Neuronal stem cell (in vitro differentiated cells): ENCODE data around the gene YPEL1.

Experiments used
- DNase-seq: peaks from one replicate; pipeline ENCODE4 v3.0.0-alpha.2; 2013; ENCODE audit warnings: low spot score
- H2AFZ ChIP-seq: one replicate; pipeline ENCODE4 v1.6.1; 2013; ENCODE audit warnings: mild to moderate bottlenecking, low read length, inconsistent platforms
- H2AK5ac ChIP-seq: 2 replicates; pipeline ENCODE4 v1.6.1; 2013; ENCODE audit warnings: low read depth, mild to moderate bottlenecking, inconsistent platforms, low read length, moderate library complexity, mixed read lengths
- H2BK120ac ChIP-seq: 2 replicates; pipeline ENCODE4 v1.6.1; 2013; ENCODE audit warnings: low read depth, mild to moderate bottlenecking, inconsistent platforms, low read length, moderate library complexity, mixed read lengths
- H2BK12ac ChIP-seq: one replicate; pipeline ENCODE4 v1.6.1; 2013; ENCODE audit warnings: low read length, inconsistent platforms
- H2BK15ac ChIP-seq: 2 replicates; pipeline ENCODE4 v1.6.1; 2013; ENCODE audit warnings: mild to moderate bottlenecking, low read length, inconsistent platforms, mixed read lengths
- H2BK5ac ChIP-seq: one replicate; pipeline ENCODE4 v1.6.1; 2013; ENCODE audit warnings: inconsistent platforms, mild to moderate bottlenecking, low read length, moderate library complexity
- H3K14ac ChIP-seq: one replicate; pipeline ENCODE4 v1.6.1; 2013; ENCODE audit warnings: low read length, inconsistent platforms
- H3K18ac ChIP-seq: 2 replicates; pipeline ENCODE4 v1.6.1; 2013; ENCODE audit warnings: low read length, inconsistent platforms
- H3K23ac ChIP-seq: 2 replicates; pipeline ENCODE4 v1.6.1; 2013; ENCODE audit warnings: low read depth, mild to moderate bottlenecking, mixed read lengths, low read length, inconsistent platforms; ENCODE audit not compliant: poor library complexity
- H3K27ac ChIP-seq: replicated peaks from 3 replicates; pipeline ENCODE4 v1.5.1; 2013; ENCODE audit warnings: low read length, inconsistent platforms
- H3K27me3 ChIP-seq, 3 experiments: 2 replicates each; pipeline ENCODE4 v1.6.1; 2013; ENCODE audit warnings: low read length in 3 of 3, mild to moderate bottlenecking in 2 of 3, inconsistent platforms in 1 of 3, low read depth in 1 of 3, mixed read lengths in 1 of 3, moderate library complexity in 1 of 3; ENCODE audit not compliant: control insufficient read depth in 3 of 3, insufficient read depth in 3 of 3
- H3K36me3 ChIP-seq, 2 donors: replicated peaks in 1 of 2; 2 replicates each; pipeline ENCODE4 v1.6.1; 2013; ENCODE audit warnings: low read length in 2 of 2; ENCODE audit not compliant: control insufficient read depth in 2 of 2, insufficient read depth in 2 of 2
- H3K4ac ChIP-seq: 2 replicates; pipeline ENCODE4 v1.6.1; 2013; ENCODE audit warnings: inconsistent platforms, mild to moderate bottlenecking, low read length, moderate library complexity
- H3K4me1 ChIP-seq, 2 donors: 1 replicate in 1 of 2; 2 replicates in 1 of 2; pipeline ENCODE4 v1.6.1; 2013; ENCODE audit warnings: low read length in 2 of 2, low read depth in 1 of 2; ENCODE audit not compliant: control insufficient read depth in 2 of 2, insufficient read depth in 1 of 2
- H3K4me2 ChIP-seq: one replicate; pipeline ENCODE4 v1.6.1; 2013; ENCODE audit warnings: mild to moderate bottlenecking, low read length, inconsistent platforms; ENCODE audit not compliant: insufficient read depth, poor library complexity, severe bottlenecking
- H3K4me3 ChIP-seq, 2 donors: 2 replicates each; pipeline ENCODE4 v1.5.1; 2013; ENCODE audit warnings: low read length in 2 of 2, mild to moderate bottlenecking in 2 of 2, inconsistent platforms in 1 of 2, moderate library complexity in 1 of 2
- H3K79me1 ChIP-seq: one replicate; pipeline ENCODE4 v1.6.1; 2013; ENCODE audit warnings: low read depth, mild to moderate bottlenecking, inconsistent platforms, low read length, moderate library complexity
- H3K9ac ChIP-seq: one replicate; pipeline ENCODE4 v1.6.1; 2013; ENCODE audit warnings: mild to moderate bottlenecking, low read depth, low read length, inconsistent platforms; ENCODE audit not compliant: poor library complexity
- H3K9me3 ChIP-seq, 2 donors: replicated peaks in 1 of 2; 2 replicates each; pipeline versions ENCODE3 to v1.6.1; 2013; ENCODE audit warnings: low read length in 2 of 2, mild to moderate bottlenecking in 2 of 2, inconsistent platforms in 1 of 2, low read depth in 1 of 2, mixed read lengths in 1 of 2, moderate library complexity in 1 of 2; ENCODE audit not compliant: control insufficient read depth in 2 of 2, insufficient read depth in 1 of 2
- H4K8ac ChIP-seq: one replicate; pipeline ENCODE4 v1.6.1; 2013; ENCODE audit warnings: low read depth, mild to moderate bottlenecking, inconsistent platforms, low read length, moderate library complexity
- H4K91ac ChIP-seq: one replicate; pipeline ENCODE4 v1.6.1; 2013; ENCODE audit warnings: low read length, low read depth, mild to moderate bottlenecking, inconsistent platforms; ENCODE audit not compliant: poor library complexity
- WGBS, 2 donors: extraction: QIAGEN DNeasy Blood & Tissue Kit; methylation state at CpG; one replicate each; pipeline ENCODE4 v1.1.7; 2013; ENCODE audit warnings: missing lambda C conversion rate in 2 of 2, mixed read lengths in 1 of 2; ENCODE audit not compliant: insufficient read length in 2 of 2, insufficient replicate concordance in 1 of 2; ENCODE audit errors: extremely low coverage in 2 of 2; 5-methylcytosine and 5-hydroxymethylcytosine counted together

The YPEL1 gene

DNA sequence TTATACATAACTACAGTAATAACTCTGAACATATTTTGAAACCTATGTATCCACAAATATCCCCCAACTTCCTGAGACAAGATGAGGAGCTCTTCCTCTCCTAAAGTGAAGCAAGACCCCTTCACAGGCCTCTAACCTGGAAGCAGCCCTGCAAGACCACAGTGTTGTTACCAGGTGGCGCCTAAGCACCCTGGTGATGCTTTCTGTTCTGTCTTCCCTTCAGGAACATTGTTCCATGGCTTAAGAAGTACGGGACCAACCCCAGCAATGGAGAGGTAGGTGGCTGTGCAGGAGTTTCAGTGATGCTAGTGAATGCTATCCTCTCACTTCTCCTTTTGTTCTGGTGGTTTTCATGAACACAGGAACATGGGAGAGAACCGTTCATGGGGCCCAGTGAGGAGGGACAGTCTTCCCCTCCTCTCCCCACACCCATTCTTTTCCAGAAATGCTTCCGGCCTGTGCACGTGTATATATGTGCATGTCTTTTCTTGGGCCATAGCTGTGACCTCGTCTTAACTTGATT lies 63.4 kb downstream of the YPEL1 start:
- Histone ChIP-seq H2BK5ac (no peak overlapping the region), H3K4me3 (no peak overlapping the region), H3K4ac (no peak overlapping the region), H3K27me3 (no peaks in the 10 kb centered on the region), H2AFZ (no peak overlapping the region), H2BK120ac (no peak overlapping the region), H3K4me2 (no peak overlapping the region), H2BK12ac (no peak overlapping the region), H3K36me3 (peaks cover 25 to 64% of the 10 kb centered on the region in 2 donors), H3K14ac (no peak overlapping the region), H3K9ac (no peak overlapping the region), H4K91ac (no peak overlapping the region), H3K79me1 (no peaks in the 10 kb centered on the region), H3K9me3 (peaks cover 0 to 2% of the 10 kb centered on the region in 2 donors), H3K23ac (no peak overlapping the region), H4K8ac (no peak overlapping the region), H3K27ac (no peak overlapping the region), H3K4me1 (no peaks in the 10 kb centered on the region), H2BK15ac (no peak overlapping the region), H2AK5ac (no peak overlapping the region), H3K18ac (no peak overlapping the region)
- WGBS, 2 donors: no CpG with 5 or more reads among the region's 6 CpGs
- DNase-seq: no peak

- H3K18ac ChIP-seq: no peak overlapping the region
- no peak overlapping the region for H2AFZ ChIP-seq
- H3K9me3 ChIP-seq: no peaks in the 10 kb centered on the region
- H4K91ac ChIP-seq: no peak overlapping the region
- no CpG with 5 or more reads among the region's 9 CpGs for WGBS, 2 donors
- no peak overlapping the region for H3K4ac ChIP-seq
- no peak overlapping the region for H3K4me3 ChIP-seq
- no peak overlapping the region for H4K8ac ChIP-seq
- H3K79me1 ChIP-seq: no peaks in the 10 kb centered on the region
- H3K14ac ChIP-seq: no peak overlapping the region
- H3K36me3 ChIP-seq: peaks cover 16 to 45% of the 10 kb centered on the region in 2 donors
- H2BK120ac ChIP-seq: no peak overlapping the region
- H2BK15ac ChIP-seq: no peak overlapping the region
- H3K4me2 ChIP-seq: no peak overlapping the region
- no peak overlapping the region for H3K27ac ChIP-seq
- DNase-seq: no peak
- H2AK5ac ChIP-seq: no peak overlapping the region
- H3K9ac ChIP-seq: no peak overlapping the region
- H3K4me1 ChIP-seq: peaks cover 2 to 3% of the 10 kb centered on the region in 2 donors
- H2BK5ac ChIP-seq: no peak overlapping the region
- H3K27me3 ChIP-seq: no peaks in the 10 kb centered on the region
- no peak overlapping the region for H2BK12ac ChIP-seq
- no peak overlapping the region for H3K23ac ChIP-seq
Observed at GRCh38 chr22:21669026-21669425, 66.6 kb downstream of the YPEL1 start.

DNA sequence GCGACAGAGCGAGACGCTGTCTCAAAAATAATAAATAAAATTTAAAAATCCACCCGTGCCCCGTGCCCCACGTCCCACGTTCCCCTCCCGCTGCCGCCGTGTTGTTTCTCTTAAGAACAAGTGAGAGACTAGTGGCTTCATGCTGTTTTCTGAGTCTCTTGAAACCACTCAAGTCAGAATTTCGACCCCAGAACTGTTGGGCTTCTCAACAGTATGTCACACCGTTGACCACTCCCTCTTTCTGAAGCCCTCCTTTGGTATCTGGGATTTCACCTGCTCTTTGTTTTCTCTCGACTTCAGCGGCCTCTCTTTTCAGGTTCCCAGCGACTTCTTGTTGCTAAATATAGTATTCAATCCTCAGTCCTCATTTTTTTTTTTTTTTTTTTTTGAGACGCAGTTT lies 68.8 kb downstream of the YPEL1 start:
- H2BK12ac ChIP-seq: no peak overlapping the region
- no peak overlapping the region for H2AFZ ChIP-seq
- H3K4me2 ChIP-seq: peak overlapping the region; percentile 77
- no peaks in the 10 kb centered on the region for H3K79me1 ChIP-seq
- H2BK120ac ChIP-seq: no peak overlapping the region
- no peak overlapping the region for H2BK15ac ChIP-seq
- no peak overlapping the region for H3K9ac ChIP-seq
- H4K91ac ChIP-seq: no peak overlapping the region
- no peak overlapping the region for H3K23ac ChIP-seq
- no peak overlapping the region for H3K14ac ChIP-seq
- H3K4me1 ChIP-seq: peaks cover 2 to 3% of the 10 kb centered on the region in 2 donors
- no peak overlapping the region for H4K8ac ChIP-seq
- H3K27me3 ChIP-seq: no peaks in the 10 kb centered on the region
- H3K9me3 ChIP-seq: no peaks in the 10 kb centered on the region
- peaks cover 7 to 22% of the 10 kb centered on the region in 2 donors for H3K36me3 ChIP-seq
- H3K27ac ChIP-seq: no peak overlapping the region
- no peak overlapping the region for H2BK5ac ChIP-seq
- no CpG with 5 or more reads among the region's 16 CpGs for WGBS, 2 donors
- H2AK5ac ChIP-seq: no peak overlapping the region
- no peak for DNase-seq
- no peak overlapping the region for H3K18ac ChIP-seq
- H3K4me3 ChIP-seq: peak overlapping the region in 1 of 2 donors; percentile 88
- no peak overlapping the region for H3K4ac ChIP-seq

- peak overlapping the region; percentile 65 for H4K8ac ChIP-seq
- no peak overlapping the region for H2BK12ac ChIP-seq
- H3K79me1 ChIP-seq: no peaks in the 10 kb centered on the region
- peak overlapping the region; percentile 91 for H2BK5ac ChIP-seq
- no peak overlapping the region for H3K9ac ChIP-seq
- H3K36me3 ChIP-seq: peaks cover 0 to 7% of the 10 kb centered on the region in 2 donors
- H3K4ac ChIP-seq: no peak overlapping the region
- H2AFZ ChIP-seq: peak overlapping the region; percentile 97
- peak overlapping the region; percentile 84 for H2BK15ac ChIP-seq
- H3K27ac ChIP-seq: no peak overlapping the region
- no peaks in the 10 kb centered on the region for H3K27me3 ChIP-seq
- H2BK120ac ChIP-seq: peak overlapping the region; percentile 28
- peak overlapping the region; percentile 77 for H3K4me2 ChIP-seq
- H3K23ac ChIP-seq: peak overlapping the region; percentile 99
- H4K91ac ChIP-seq: no peak overlapping the region
- no peaks in the 10 kb centered on the region for H3K9me3 ChIP-seq
- H3K4me3 ChIP-seq: peak overlapping the region in 1 of 2 donors; percentile 88
- no peak overlapping the region for H3K14ac ChIP-seq
- peak overlapping the region; percentile 75 for H2AK5ac ChIP-seq
- DNase-seq: no peak
- no CpG with 5 or more reads among the region's 26 CpGs for WGBS, 2 donors
- peaks cover 2 to 4% of the 10 kb centered on the region in 2 donors for H3K4me1 ChIP-seq
- H3K18ac ChIP-seq: peak overlapping the region; percentile 90
Observed at GRCh38 chr22:21665047-21665851, 70.3 kb downstream of the YPEL1 start.
